H1 (cell line): Measurements from ENCODE around the gene ID1. TPM values are rescaled to one million over a fixed set of nuclear protein-coding genes. Genes with fewer than 3 reads are reported as not detected.

Experiments used
- CTCF ChIA-PET: fragments of 300-600 bp; sonication (Branson Sonifier 250); formaldehyde crosslinking; loops from one replicate; lab custom pipeline; 2021; ENCODE audit not compliant: partially characterized antibody; lab: Charles Lee
- POLR2A ChIA-PET: fragments of 300-600 bp; sonication (Branson Sonifier 250); formaldehyde crosslinking; loops from one replicate; lab custom pipeline; 2021; ENCODE audit warnings: inconsistent platforms; ENCODE audit not compliant: partially characterized antibody; lab: Charles Lee
- DNase-seq, 2 experiments: peaks; one replicate each; pipeline versions ENCODE4 v3.0.0 to v3.0.0-alpha.2; 2010 to 2022; ENCODE audit warnings: low spot score in 2 of 2, low read depth in 1 of 2, mixed read lengths in 1 of 2
- FAIRE-seq: peaks from 2 replicates; lab custom pipeline; 2011; peaks lifted over from hg19 to GRCh38; lab: Jason Lieb, UNC
- H2AFZ ChIP-seq: 2 replicates; pipeline ENCODE4 v1.8.1; 2012; ENCODE audit warnings: low read length, inconsistent platforms
- H2AK5ac ChIP-seq: 2 replicates; pipeline ENCODE4 v1.6.1; 2013; ENCODE audit warnings: low read depth, low read length
- H2BK120ac ChIP-seq: replicated peaks from 2 replicates; pipeline ENCODE3; 2013; ENCODE audit warnings: low read depth, low read length, inconsistent platforms
- H2BK12ac ChIP-seq: 2 replicates; pipeline ENCODE4 v1.6.1; 2013; ENCODE audit warnings: low read depth, low read length
- H2BK15ac ChIP-seq: 2 replicates; pipeline ENCODE4 v1.6.1; 2013; ENCODE audit warnings: low read length
- H2BK20ac ChIP-seq: 2 replicates; pipeline ENCODE4 v1.6.1; 2013; ENCODE audit warnings: low read length
- H2BK5ac ChIP-seq: 2 replicates; pipeline ENCODE4 v1.6.1; 2013; ENCODE audit warnings: low read depth, low read length
- H3K14ac ChIP-seq: 2 replicates; pipeline ENCODE4 v1.6.1; 2013; ENCODE audit warnings: inconsistent platforms; ENCODE audit not compliant: insufficient read length
- H3K18ac ChIP-seq: 2 replicates; pipeline ENCODE4 v1.6.1; 2013; ENCODE audit warnings: low read length; ENCODE audit errors: extremely low read depth
- H3K23ac ChIP-seq: 2 replicates; pipeline ENCODE4 v1.6.1; 2013; ENCODE audit warnings: inconsistent platforms; ENCODE audit not compliant: insufficient read length
- H3K23me2 ChIP-seq: 2 replicates; pipeline ENCODE4 v1.6.1; 2013; ENCODE audit warnings: low read depth, low read length
- H3K27ac ChIP-seq: 2 replicates; pipeline ENCODE4 v1.6.1; 2011; ENCODE audit warnings: low read depth, low read length, inconsistent platforms
- H3K27me3 ChIP-seq, 4 experiments: replicated peaks in 1 of 4; 1 replicate in 1 of 4; 2 replicates in 3 of 4; pipeline versions ENCODE4 v1.6.1 to v1.8.1; 2011 to 2013; ENCODE audit warnings: low read length in 3 of 4, mild to moderate bottlenecking in 3 of 4, inconsistent platforms in 2 of 4, mixed read lengths in 2 of 4, moderate library complexity in 1 of 4; ENCODE audit not compliant: control insufficient read depth in 3 of 4, insufficient read depth in 3 of 4; ENCODE audit errors: extremely low read depth in 1 of 4
- H3K36me3 ChIP-seq, 4 experiments: 2 replicates each; pipeline versions ENCODE4 v1.6.1 to v1.8.1; 2011 to 2013; ENCODE audit warnings: mild to moderate bottlenecking in 4 of 4, low read length in 3 of 4, moderate library complexity in 2 of 4, control low read depth in 1 of 4, inconsistent platforms in 1 of 4; ENCODE audit not compliant: insufficient read depth in 4 of 4, control insufficient read depth in 2 of 4
- H3K4ac ChIP-seq: replicated peaks from 2 replicates; pipeline ENCODE3; 2013; ENCODE audit warnings: low read length, low read depth, mixed read lengths, inconsistent platforms; ENCODE audit not compliant: insufficient read length
- H3K4me1 ChIP-seq, 4 experiments: replicated peaks in 1 of 4; 1 replicate in 1 of 4; 2 replicates in 3 of 4; pipeline versions ENCODE4 v1.6.1 to v1.8.1; 2011 to 2013; ENCODE audit warnings: low read length in 3 of 4, inconsistent platforms in 2 of 4, mixed read lengths in 1 of 4; ENCODE audit not compliant: insufficient read depth in 4 of 4, control insufficient read depth in 3 of 4
- H3K4me2 ChIP-seq, 2 experiments: 2 replicates each; pipeline versions ENCODE4 v1.6.1 to v1.8.1; 2011 to 2013; ENCODE audit warnings: low read depth in 2 of 2, low read length in 2 of 2, control low read depth in 1 of 2, inconsistent platforms in 1 of 2, mild to moderate bottlenecking in 1 of 2; ENCODE audit not compliant: insufficient read depth in 1 of 2
- H3K4me3 ChIP-seq, 4 experiments: fragments of 200-600, 300-600 bp in 1 of 4; sonication (generic), shearing (Covaris generic), sonication (Bioruptor Twin) in 1 of 4; 2 replicates each; pipeline versions ENCODE4 v1.5.1 to v1.8.1; 2011 to 2016; ENCODE audit warnings: low read length in 4 of 4, low read depth in 3 of 4, control low read depth in 2 of 4, inconsistent platforms in 2 of 4, mild to moderate bottlenecking in 2 of 4, mixed read lengths in 1 of 4, moderate library complexity in 1 of 4; ENCODE audit not compliant: insufficient read depth in 2 of 4; ENCODE audit errors: extremely low read depth in 1 of 4
- H3K56ac ChIP-seq: replicated peaks from 2 replicates; pipeline ENCODE3; 2013; ENCODE audit warnings: low read depth, mild to moderate bottlenecking, mixed read lengths, low read length, inconsistent platforms; ENCODE audit not compliant: insufficient read length
- H3K79me1 ChIP-seq: 2 replicates; pipeline ENCODE4 v1.6.1; 2013; ENCODE audit warnings: low read depth, low read length, control low read depth
- H3K79me2 ChIP-seq, 2 experiments: 2 replicates each; pipeline versions ENCODE4 v1.6.1 to v1.8.1; 2012 to 2013; ENCODE audit warnings: low read length in 2 of 2, mild to moderate bottlenecking in 2 of 2, inconsistent platforms in 1 of 2; ENCODE audit not compliant: insufficient read depth in 2 of 2, control insufficient read depth in 1 of 2
- H3K9ac ChIP-seq, 4 experiments: replicated peaks in 1 of 4; 1 replicate in 1 of 4; 2 replicates in 3 of 4; pipeline versions ENCODE4 v1.6.1 to v1.8.1; 2011 to 2013; ENCODE audit warnings: low read depth in 3 of 4, low read length in 3 of 4, control low read depth in 2 of 4, mild to moderate bottlenecking in 2 of 4, moderate library complexity in 2 of 4, inconsistent platforms in 1 of 4; ENCODE audit errors: extremely low read depth in 1 of 4
- H3K9me3 ChIP-seq, 2 experiments: 2 replicates each; pipeline versions ENCODE4 v1.6.1 to v1.8.1; 2012 to 2013; ENCODE audit warnings: mild to moderate bottlenecking in 2 of 2, moderate library complexity in 2 of 2, control low read depth in 1 of 2, inconsistent platforms in 1 of 2, low read depth in 1 of 2, low read length in 1 of 2, mixed read lengths in 1 of 2; ENCODE audit not compliant: insufficient read depth in 2 of 2
- H4K20me1 ChIP-seq, 2 experiments: replicated peaks in 1 of 2; 2 replicates each; pipeline versions ENCODE3 to v1.8.1; 2011 to 2013; ENCODE audit warnings: inconsistent platforms in 2 of 2, low read length in 2 of 2, mild to moderate bottlenecking in 1 of 2; ENCODE audit not compliant: insufficient read depth in 2 of 2, control insufficient read depth in 1 of 2
- H4K5ac ChIP-seq: 2 replicates; pipeline ENCODE4 v1.6.1; 2013; ENCODE audit warnings: low read length, low read depth, mixed read lengths, inconsistent platforms; ENCODE audit not compliant: insufficient read length
- H4K8ac ChIP-seq: 2 replicates; pipeline ENCODE4 v1.8.0; 2013; ENCODE audit warnings: mild to moderate bottlenecking, moderate library complexity, low read length, inconsistent platforms; ENCODE audit not compliant: insufficient read depth; ENCODE audit errors: extremely low read depth
- H4K91ac ChIP-seq: replicated peaks from 2 replicates; pipeline ENCODE3; 2013; ENCODE audit warnings: low read length, mixed read lengths, inconsistent platforms; ENCODE audit not compliant: insufficient read length
- BACH1 ChIP-seq: IDR thresholded peaks from 2 replicates; pipeline ENCODE4 v1.6.1; 2012; ENCODE audit warnings: low read length, improper control_type of control experiment
- EP300 ChIP-seq, 2 experiments: IDR thresholded peaks; 1 replicate in 1 of 2; 2 replicates in 1 of 2; pipeline ENCODE4 v1.6.1; 2011 to 2012; ENCODE audit warnings: low read depth in 2 of 2, low read length in 2 of 2, mild to moderate bottlenecking in 2 of 2, borderline replicate concordance in 1 of 2, inconsistent platforms in 1 of 2, moderate library complexity in 1 of 2
- GABPA ChIP-seq: IDR thresholded peaks from 2 replicates; pipeline ENCODE4 v1.6.1; 2011; ENCODE audit warnings: mild to moderate bottlenecking, low read length, moderate library complexity, borderline replicate concordance; ENCODE audit not compliant: insufficient read depth
- HDAC6 ChIP-seq: IDR thresholded peaks from one replicate; pipeline ENCODE4 v1.7.1; 2012; ENCODE audit warnings: low read depth, mild to moderate bottlenecking, inconsistent platforms, low read length, moderate library complexity
- JUN ChIP-seq: IDR thresholded peaks from 2 replicates; pipeline ENCODE4 v1.6.1; 2011; ENCODE audit warnings: low read depth, mild to moderate bottlenecking, improper control_type of control experiment, low read length
- KDM4A ChIP-seq: IDR thresholded peaks from one replicate; pipeline ENCODE4 v1.7.1; 2012; ENCODE audit warnings: low read depth, mild to moderate bottlenecking, moderate library complexity, low read length, inconsistent platforms; ENCODE audit not compliant: severe bottlenecking
- NRF1 ChIP-seq: IDR thresholded peaks from 2 replicates; pipeline ENCODE4 v1.6.1; 2011; ENCODE audit warnings: mild to moderate bottlenecking, low read depth, low read length, improper control_type of control experiment
- RAD21 ChIP-seq, 2 experiments: IDR thresholded peaks in 1 of 2; conservative IDR thresholded peaks in 1 of 2; 2 replicates each; pipeline ENCODE4 v1.6.1; 2011; ENCODE audit warnings: low read depth in 2 of 2, low read length in 2 of 2, improper control_type of control experiment in 1 of 2, inconsistent platforms in 1 of 2, mild to moderate bottlenecking in 1 of 2, moderate library complexity in 1 of 2
- SUZ12 ChIP-seq: fragments of 200-600 bp; sonication (generic); IDR thresholded peaks from 2 replicates; pipeline ENCODE4 v1.6.1; 2012; ENCODE audit warnings: mild to moderate bottlenecking, inconsistent platforms, low read length, moderate library complexity, mixed read lengths
- WGBS, 2 experiments: shearing (Covaris generic) in 1 of 2; methylation state at CpG; one replicate each; pipeline versions ENCODE4 v1.1.6 to v1.1.7; 2013 to 2015; ENCODE audit warnings: low lambda C conversion rate in 2 of 2, mixed read lengths in 2 of 2, inconsistent platforms in 1 of 2, low coverage in 1 of 2, missing lambda C conversion rate in 1 of 2; ENCODE audit not compliant: insufficient replicate concordance in 2 of 2, insufficient coverage in 1 of 2, insufficient read length in 1 of 2; ENCODE audit errors: extremely low coverage in 1 of 2, missing lambda C conversion rate in 1 of 2; 5-methylcytosine and 5-hydroxymethylcytosine counted together
- polyA plus RNA-seq, 7 experiments: library from polyadenylated mRNA; depleted of rRNA in 3 of 7; stranded (reverse) in 5 of 7; unstranded in 2 of 7; fragments of >200 nt in 5 of 7; fragments of 200-250 nt in 2 of 7; gene quantifications; 1 replicate in 5 of 7; 2 replicates in 1 of 7; 4 replicates in 1 of 7; pipeline versions ENCODE4 v1.2.1 to v1.2.3, GENCODE V29; 2011 to 2013; ENCODE audit warnings: missing spikeins in 2 of 7, mixed read lengths in 2 of 7
- total RNA-seq: library from RNA; stranded (reverse); fragmentation: NEBNext Ultra II Directional; extraction: Animal tissue kit (Norgen Biotek cat#: 25700); gene quantifications from 2 replicates; pipeline ENCODE4 v1.2.1, GENCODE V29; 2021

The ID1 gene
- total and polyA plus RNA-seq, 2 of the 8 experiments (the other 6 are each of a cell fraction or from before 2014, with no cell fraction given), result 120 to 357 TPM

DNA sequence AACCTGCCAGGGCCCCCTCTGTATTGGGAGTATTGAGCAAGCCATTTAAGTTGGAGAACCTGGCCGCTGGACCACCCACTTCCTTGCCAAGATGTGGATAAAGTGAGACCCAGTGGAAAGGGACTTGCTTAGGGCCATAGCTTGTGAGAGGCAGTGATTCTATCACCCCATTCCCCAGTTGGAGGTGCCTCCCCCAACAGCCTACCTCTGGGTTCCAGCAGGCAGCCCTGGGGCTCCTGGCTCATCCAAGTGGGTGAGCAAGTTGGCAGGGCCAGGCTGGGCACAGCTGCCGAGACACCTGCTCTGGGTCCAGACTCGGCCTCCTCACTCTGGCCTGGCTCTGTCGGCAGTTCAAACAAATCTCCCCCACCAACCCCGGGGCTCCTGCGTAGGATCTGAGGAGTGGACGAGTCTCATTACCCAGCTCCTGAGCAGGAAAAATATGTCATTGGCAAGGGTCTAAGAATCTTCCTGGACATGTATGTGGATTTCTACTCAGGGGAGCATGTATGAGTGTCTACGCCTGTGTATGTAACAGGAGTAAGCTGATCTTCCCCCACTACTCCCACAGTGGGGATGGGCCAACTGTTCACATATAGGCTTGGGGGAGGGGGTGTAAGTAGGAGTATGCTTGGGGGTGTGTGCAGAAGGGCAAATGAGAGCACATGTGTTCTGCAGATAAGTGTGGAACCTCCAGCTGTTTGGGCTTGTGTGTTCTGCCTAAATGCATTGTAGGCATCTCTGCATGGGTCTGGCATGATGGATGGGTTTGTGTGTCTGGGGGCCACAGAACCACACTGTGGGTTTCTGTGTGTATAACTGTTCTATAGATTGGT lies 1.9 kb downstream of the ID1 start:
- H3K14ac ChIP-seq, result no peak overlapping the region
- H3K4me2 ChIP-seq, result peak overlapping the region; percentile 80 to 88
- H3K36me3 ChIP-seq, result peaks cover 0 to 11% (median 0%) of the 10 kb centered on the region in 4 experiments; a peak in 1 of 8 replicates
- H4K8ac ChIP-seq, result peak overlapping the region; percentile 64; the same call in 1 of the 2 replicates
- peaks cover 8 to 20% of the 10 kb centered on the region in 2 experiments; a peak in 3 of 4 replicates for H3K79me2 ChIP-seq
- H2BK20ac ChIP-seq, result peak overlapping the region; percentile 67
- peaks cover 0 to 9% of the 10 kb centered on the region in 2 experiments for H4K20me1 ChIP-seq
- peak overlapping the region; percentile 40; the same call in 1 of the 2 replicates for H2BK15ac ChIP-seq
- peak overlapping the region; percentile 86; the same call in 1 of the 2 replicates for H2BK5ac ChIP-seq
- peak overlapping the region; percentile 1 for H3K18ac ChIP-seq
- H3K23me2 ChIP-seq, result peaks cover 10% of the 10 kb centered on the region
- H3K4me3 ChIP-seq, result peak overlapping the region; percentile 72 to 99 (median 88)
- peak overlapping the region; percentile 26 for H2BK120ac ChIP-seq
- peak overlapping the region; percentile 44 for H4K5ac ChIP-seq
- H2AK5ac ChIP-seq, result peak overlapping the region; percentile 87; the same call in 1 of the 2 replicates
- ChIA-PET POLR2A (interaction anchor here (0.6 to 26.1 kb wide), 17 partner anchors 8 to 134 kb away, joined by 3 to 1033 read pairs (median 3); partner anchors contain the start of gene BCL2L1), CTCF (interaction anchor here (0.6 to 32.8 kb wide), 3 partner anchors 14 to 41 kb away, joined by 3 to 1559 read pairs (median 5); no protein-coding TSS in a partner anchor)
- H3K56ac ChIP-seq, result no peak overlapping the region
- H3K9ac ChIP-seq, result peak overlapping the region; percentile 16 to 95 (median 52)
- DNase-seq, result peak in 1 of 2 experiments; percentile 62
- H2BK12ac ChIP-seq, result peak overlapping the region; percentile 83
- H3K23ac ChIP-seq, result no peak overlapping the region
- H2AFZ ChIP-seq, result no peak overlapping the region
- WGBS, 2 experiments, result 31% methylated on average over 8 of the region's 8 CpGs; no CpG with 5 or more reads in 1 of the 2 experiments
- peak overlapping the region; percentile 49 for H3K4ac ChIP-seq
- no peaks in the 10 kb centered on the region for H3K79me1 ChIP-seq
- H3K27me3 ChIP-seq, result peaks cover 0 to 4% (median 0%) of the 10 kb centered on the region in 4 experiments; a peak in 2 of 7 replicates
- H4K91ac ChIP-seq, result peak overlapping the region; percentile 35
- H3K9me3 ChIP-seq, result no peaks in the 10 kb centered on the region
- no peak for FAIRE-seq
- peak overlapping the region; percentile 12; the same call in 1 of the 2 replicates for H3K27ac ChIP-seq
- H3K4me1 ChIP-seq, result peaks cover 19 to 41% (median 31%) of the 10 kb centered on the region in 4 experiments
- TF ChIP-seq SUZ12, result no peak
- TF ChIP-seq EP300 (IDR thresholded peaks at IDR 0.05; ENCODE audit: borderline replicate concordance in 1 of 2, low read depth in 2 of 2, low read length in 2 of 2), result no peak
- TF ChIP-seq BACH1, result no peak
- TF ChIP-seq NRF1, result peak; percentile 10; the same call in 1 of the 2 replicates
- no peak for TF ChIP-seq RAD21 (IDR thresholded peaks at IDR 0.05 in 1 of 2, conservative IDR thresholded peaks at IDR 0.05 in 1 of 2; ENCODE audit: low read depth in 2 of 2, low read length in 2 of 2)
- no peak for TF ChIP-seq HDAC6
- no peak for TF ChIP-seq GABPA
- no peak for TF ChIP-seq JUN
- no peak for TF ChIP-seq KDM4A
